ENCODE data around the gene DTX2. TPM values are rescaled to one million over a fixed set of nuclear protein-coding genes. Genes with fewer than 3 reads are reported as not detected.
A peak's percentile ranks its signal among the peaks of the same experiment; 100 is the strongest.
"Not testable (repeated sequence)": the region's sequence is repeated elsewhere in the genome, so short reads cannot be mapped to it uniquely, and the experiment has no call there.

DTX2 gene
- total RNA-seq, 1 experiment from 2014 or later: 27.0 TPM

DNA sequence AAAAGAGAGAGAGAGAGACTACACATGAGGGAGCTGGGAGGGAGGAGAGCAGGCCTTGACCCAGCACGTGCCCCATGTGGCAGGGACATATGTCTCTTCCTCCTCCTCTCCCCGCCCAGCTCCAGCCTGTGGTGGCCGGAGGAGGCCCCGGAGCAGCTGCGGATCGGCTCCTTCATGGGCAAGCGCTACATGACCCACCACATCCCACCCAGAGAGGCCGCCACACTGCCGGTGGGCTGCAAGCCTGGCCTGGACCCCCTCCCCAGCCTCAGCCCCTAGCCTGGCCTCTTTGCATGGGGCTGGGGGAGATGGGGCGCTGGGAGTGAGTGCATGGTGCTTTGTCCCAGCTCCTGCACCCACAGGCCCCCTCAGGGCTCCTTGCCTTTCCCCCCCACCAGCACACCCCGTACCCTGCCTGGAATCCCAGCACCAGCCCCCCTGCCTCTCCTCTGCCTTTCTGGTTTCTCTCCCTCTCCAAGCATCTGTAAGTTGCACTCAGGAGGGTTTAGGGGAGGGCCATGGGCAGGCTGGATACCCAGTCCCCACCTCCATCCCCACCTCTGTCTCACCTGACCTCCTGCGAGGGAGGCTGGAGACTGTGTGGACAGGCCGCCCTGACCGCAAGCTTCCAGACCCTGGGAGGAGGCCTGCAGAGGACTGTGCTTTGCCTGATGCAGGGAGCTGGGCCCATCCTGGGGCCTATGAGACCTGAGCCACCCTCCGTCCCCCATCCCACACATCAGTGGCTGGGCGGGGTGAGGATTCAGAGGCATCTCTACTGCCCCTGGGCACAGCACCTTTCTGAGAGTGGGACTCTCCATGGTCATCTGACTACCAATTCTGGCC, 53.6 kb downstream of the DTX2 start:
- ChIA-PET POLR2A (ENCODE audit: unreplicated experiment) (interaction anchor here (0.6 kb wide), 1 partner anchor 209 kb away, joined by 4 read pairs; no protein-coding TSS in a partner anchor), CTCF (no interaction called here)
- no peaks in the 10 kb centered on the region for H4K20me1 ChIP-seq (ENCODE audit: low read length)
- TF ChIP-seq EZH2 (IDR thresholded peaks at IDR 0.05; ENCODE audit: low read length, unreplicated experiment) (no peak), EZH2phosphoT487 (IDR thresholded peaks at IDR 0.05; ENCODE audit: borderline replicate concordance, low read length) (no peak), CTCF (conservative IDR thresholded peaks at IDR 0.05; ENCODE audit: low read depth, low read length) (no peak)
- no peak overlapping the region for H2AFZ ChIP-seq (ENCODE audit: low read length)
- H3K4me2 ChIP-seq (ENCODE audit: low read length): no peak overlapping the region
- no peaks in the 10 kb centered on the region for H3K9me3 ChIP-seq (ENCODE audit: low read length)
- H3K79me2 ChIP-seq (ENCODE audit: low read length): no peaks in the 10 kb centered on the region
- H3K9ac ChIP-seq (ENCODE audit: low read length): no peak overlapping the region
- H3K27me3 ChIP-seq (ENCODE audit: low read length): no peaks in the 10 kb centered on the region
- no peak overlapping the region for H3K4me3 ChIP-seq (ENCODE audit: low read length)
- H3K9me2 ChIP-seq (replicated peaks; ENCODE audit: low read length): no peaks in the 10 kb centered on the region
- H3F3A ChIP-seq (ENCODE audit: low read length, unreplicated experiment): no peaks in the 10 kb centered on the region
- ATAC-seq: no peak
- H3K4me1 ChIP-seq (ENCODE audit: insufficient read depth, low read length): peaks cover 18% of the 10 kb centered on the region
- intact Hi-C loops (cut with micrococcal nuclease): no loop called here
- BruUV-seq (replicated peaks): no TSS peak
- DNase-seq: no peak
- H3K36me3 ChIP-seq (ENCODE audit: low read depth, low read length): no peaks in the 10 kb centered on the region
- no peak overlapping the region for H3K27ac ChIP-seq (ENCODE audit: low read length)

GRCh38 chr7:76515999-76516443, 54.5 kb downstream of the DTX2 start:
- peaks cover 18% of the 10 kb centered on the region for H3K4me1 ChIP-seq (ENCODE audit: insufficient read depth, low read length)
- no peaks in the 10 kb centered on the region for H3F3A ChIP-seq (ENCODE audit: low read length, unreplicated experiment)
- POLR2A ChIA-PET (ENCODE audit: unreplicated experiment): interaction anchor here (0.6 kb wide), 1 partner anchor 210 kb away, joined by 4 read pairs; no protein-coding TSS in a partner anchor
- CTCF ChIA-PET: no interaction called here
- no peak overlapping the region; the same call in 1 of the 2 replicates for H3K4me2 ChIP-seq (ENCODE audit: low read length)
- no peaks in the 10 kb centered on the region for H3K36me3 ChIP-seq (ENCODE audit: low read depth, low read length)
- DNase-seq (peak; percentile 51), ATAC-seq (peak; percentile 25)
- H3K27me3 ChIP-seq (ENCODE audit: low read length): no peaks in the 10 kb centered on the region
- TF ChIP-seq CTCF (conservative IDR thresholded peaks at IDR 0.05; ENCODE audit: low read depth, low read length) (peak; percentile 76), EZH2phosphoT487 (IDR thresholded peaks at IDR 0.05; ENCODE audit: borderline replicate concordance, low read length) (no peak), EZH2 (IDR thresholded peaks at IDR 0.05; ENCODE audit: low read length, unreplicated experiment) (no peak)
- H3K9ac ChIP-seq (ENCODE audit: low read length): no peak overlapping the region
- intact Hi-C loops (cut with micrococcal nuclease): no loop called here
- no peak overlapping the region for H2AFZ ChIP-seq (ENCODE audit: low read length)
- no peak overlapping the region for H3K27ac ChIP-seq (ENCODE audit: low read length)
- no peaks in the 10 kb centered on the region for H3K79me2 ChIP-seq (ENCODE audit: low read length)
- no peak overlapping the region for H3K4me3 ChIP-seq (ENCODE audit: low read length)
- H4K20me1 ChIP-seq (ENCODE audit: low read length): no peaks in the 10 kb centered on the region
- H3K9me2 ChIP-seq (replicated peaks; ENCODE audit: low read length): no peaks in the 10 kb centered on the region
- H3K9me3 ChIP-seq (ENCODE audit: low read length): no peaks in the 10 kb centered on the region
- no TSS peak for BruUV-seq (replicated peaks)

- intact Hi-C loops (cut with micrococcal nuclease); H2AFZ ChIP-seq (ENCODE audit: low read length); BruUV-seq (replicated peaks); H3K9ac ChIP-seq (ENCODE audit: low read length); CTCF ChIA-PET; H3K9me3 ChIP-seq (ENCODE audit: low read length); POLR2A ChIA-PET (ENCODE audit: unreplicated experiment); H3K27me3 ChIP-seq (ENCODE audit: low read length); H3K9me2 ChIP-seq (replicated peaks; ENCODE audit: low read length); H4K20me1 ChIP-seq (ENCODE audit: low read length); H3K79me2 ChIP-seq (ENCODE audit: low read length); H3F3A ChIP-seq (ENCODE audit: low read length, unreplicated experiment); H3K36me3 ChIP-seq (ENCODE audit: low read depth, low read length); H3K4me3 ChIP-seq (ENCODE audit: low read length); DNase-seq; H3K27ac ChIP-seq (ENCODE audit: low read length); H3K4me2 ChIP-seq (ENCODE audit: low read length); ATAC-seq: not testable (repeated sequence)
- H3K4me1 ChIP-seq (ENCODE audit: insufficient read depth, low read length): peaks cover 18% of the 10 kb centered on the region
Observed at GRCh38 chr7:76516932-76517331, 55.4 kb downstream of the DTX2 start.

DNA sequence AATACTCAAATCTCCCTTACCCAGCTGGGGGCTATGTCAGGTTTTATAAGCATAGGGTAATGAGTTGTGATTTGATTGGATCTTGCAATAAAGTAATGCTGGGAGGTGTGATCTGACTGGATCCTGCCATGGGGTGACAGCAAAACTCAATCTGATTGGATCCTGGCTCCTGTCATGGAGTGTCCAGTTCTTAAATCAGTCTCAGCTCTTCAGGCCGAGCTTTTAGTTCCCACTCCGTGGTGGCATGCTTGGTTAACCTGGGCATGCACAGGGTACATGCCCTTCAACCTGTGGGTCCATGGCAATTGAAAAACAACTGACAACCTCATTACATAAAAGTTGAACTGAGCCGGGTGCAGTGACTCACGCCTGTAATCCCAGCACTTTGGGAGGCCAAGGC, 64.7 kb downstream of the DTX2 start:
- H3K9ac ChIP-seq (ENCODE audit: low read length); H3K4me1 ChIP-seq (ENCODE audit: insufficient read depth, low read length); CTCF ChIA-PET; H3K27ac ChIP-seq (ENCODE audit: low read length); H4K20me1 ChIP-seq (ENCODE audit: low read length); H3F3A ChIP-seq (ENCODE audit: low read length, unreplicated experiment); H3K4me2 ChIP-seq (ENCODE audit: low read length); DNase-seq; POLR2A ChIA-PET (ENCODE audit: unreplicated experiment); H2AFZ ChIP-seq (ENCODE audit: low read length); ATAC-seq; H3K36me3 ChIP-seq (ENCODE audit: low read depth, low read length); H3K27me3 ChIP-seq (ENCODE audit: low read length); H3K4me3 ChIP-seq (ENCODE audit: low read length); intact Hi-C loops (cut with micrococcal nuclease); H3K79me2 ChIP-seq (ENCODE audit: low read length); BruUV-seq (replicated peaks); H3K9me3 ChIP-seq (ENCODE audit: low read length); H3K9me2 ChIP-seq (replicated peaks; ENCODE audit: low read length): not testable (repeated sequence)

GRCh38 chr7:76531643-76532042, 70.1 kb downstream of the DTX2 start:
- H3K27me3 ChIP-seq (ENCODE audit: low read length); H3K9ac ChIP-seq (ENCODE audit: low read length); H3K27ac ChIP-seq (ENCODE audit: low read length); intact Hi-C loops (cut with micrococcal nuclease); H3K4me2 ChIP-seq (ENCODE audit: low read length); H3K4me1 ChIP-seq (ENCODE audit: insufficient read depth, low read length); H3F3A ChIP-seq (ENCODE audit: low read length, unreplicated experiment); H3K4me3 ChIP-seq (ENCODE audit: low read length); H3K36me3 ChIP-seq (ENCODE audit: low read depth, low read length); H3K79me2 ChIP-seq (ENCODE audit: low read length); H3K9me3 ChIP-seq (ENCODE audit: low read length); CTCF ChIA-PET; ATAC-seq; BruUV-seq (replicated peaks); POLR2A ChIA-PET (ENCODE audit: unreplicated experiment); DNase-seq; H3K9me2 ChIP-seq (replicated peaks; ENCODE audit: low read length); H4K20me1 ChIP-seq (ENCODE audit: low read length); H2AFZ ChIP-seq (ENCODE audit: low read length): not testable (repeated sequence)
